Amniotic stem cell (primary cell): ENCODE measurements around the gene HACD4.
"Not testable (repeated sequence)": the region's sequence is repeated elsewhere in the genome, so short reads cannot be mapped to it uniquely, and the experiment has no call there.

Source experiments
- DNase-seq: peaks from one replicate; lab custom pipeline; 2025; lab: John Stamatoyannopoulos, UW

HACD4 gene

DNA sequence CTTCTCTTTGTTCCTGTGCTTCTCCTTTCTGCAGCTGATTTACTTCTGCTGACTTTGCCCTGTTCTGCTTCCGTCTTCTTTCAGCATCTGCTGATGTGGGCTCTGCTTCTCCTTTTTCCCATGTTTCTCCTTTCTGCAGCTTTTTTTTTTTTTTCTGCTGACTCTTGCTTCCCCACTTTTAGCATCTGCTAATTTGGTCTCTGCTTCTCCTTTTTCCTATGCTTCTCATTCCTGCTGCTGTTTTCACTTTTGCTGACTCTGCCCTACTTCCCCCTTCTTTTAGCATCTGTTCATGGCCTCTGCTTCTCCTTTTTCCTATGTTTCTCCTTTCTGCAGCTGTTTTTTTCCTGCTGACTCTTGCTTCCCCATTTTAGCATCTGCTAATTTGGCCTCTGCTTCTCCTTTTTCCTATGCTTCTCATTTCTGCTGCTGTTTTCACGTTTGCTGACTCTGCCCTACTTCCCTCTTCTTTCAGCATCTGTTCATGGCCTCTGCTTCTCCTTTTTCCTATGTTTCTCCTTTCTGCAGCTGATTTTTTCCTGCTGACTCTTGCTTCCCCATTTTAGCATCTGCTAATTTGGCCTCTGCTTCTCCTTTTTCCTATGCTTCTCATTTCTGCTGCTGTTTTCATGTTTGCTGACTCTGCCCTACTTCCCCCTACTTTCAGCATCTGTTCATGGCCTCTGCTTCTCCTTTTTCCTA is 58.0 kb downstream of the HACD4 start:
- not testable (repeated sequence) for DNase-seq

DNA sequence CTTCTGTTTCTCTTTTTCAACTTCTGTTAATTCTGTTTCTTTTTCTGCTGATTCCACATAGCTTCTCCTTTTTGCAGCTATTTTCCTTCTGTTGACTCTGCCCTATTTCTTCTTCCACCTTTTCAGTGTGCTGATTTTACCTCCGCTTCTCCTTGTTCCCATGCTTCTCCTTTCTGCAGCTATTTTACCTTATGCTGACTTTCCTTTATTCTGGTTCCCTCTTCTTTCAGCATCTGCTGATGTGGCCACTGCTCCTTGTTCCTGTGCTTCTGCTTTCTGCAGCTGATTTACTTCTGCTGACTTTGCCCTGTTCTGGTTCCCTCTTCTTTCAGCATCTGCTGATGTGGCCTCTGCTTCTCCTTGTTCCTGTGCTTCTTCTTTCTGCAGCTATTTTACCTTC is 58.8 kb downstream of the HACD4 start:
- no peak for DNase-seq

DNA sequence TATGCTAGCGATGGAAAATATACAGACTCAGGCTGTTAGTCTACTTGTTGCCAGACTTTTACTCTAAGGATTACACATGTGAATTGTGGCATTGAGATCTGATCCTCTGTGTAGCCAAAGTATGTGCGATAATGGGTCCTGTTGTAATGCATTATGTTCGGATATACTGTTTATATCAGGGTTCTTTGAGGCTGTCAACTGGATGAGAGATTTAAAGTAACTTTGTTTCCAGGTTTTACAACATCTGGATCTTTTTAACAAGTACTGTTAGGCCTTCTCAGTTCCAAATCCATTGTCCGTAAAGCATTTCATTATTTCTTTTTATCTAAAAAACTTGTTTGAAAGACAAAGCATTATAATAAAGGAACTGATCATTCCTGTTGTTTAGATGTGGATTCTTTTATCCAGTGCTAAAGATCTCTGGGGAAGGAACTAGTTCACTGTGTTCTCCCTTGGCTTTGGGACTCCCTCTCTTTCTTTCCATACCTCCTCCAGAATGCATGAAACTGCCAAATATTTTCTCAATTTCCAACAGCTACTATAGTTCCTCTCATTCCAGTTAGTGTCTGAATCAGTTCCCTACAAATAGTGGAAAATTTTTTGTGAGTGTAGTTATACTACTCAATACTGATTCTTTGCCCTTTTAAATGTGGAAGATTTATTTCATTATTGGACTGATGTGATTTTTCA is 68.8 kb downstream of the HACD4 start:
- DNase-seq, result no peak

DNA sequence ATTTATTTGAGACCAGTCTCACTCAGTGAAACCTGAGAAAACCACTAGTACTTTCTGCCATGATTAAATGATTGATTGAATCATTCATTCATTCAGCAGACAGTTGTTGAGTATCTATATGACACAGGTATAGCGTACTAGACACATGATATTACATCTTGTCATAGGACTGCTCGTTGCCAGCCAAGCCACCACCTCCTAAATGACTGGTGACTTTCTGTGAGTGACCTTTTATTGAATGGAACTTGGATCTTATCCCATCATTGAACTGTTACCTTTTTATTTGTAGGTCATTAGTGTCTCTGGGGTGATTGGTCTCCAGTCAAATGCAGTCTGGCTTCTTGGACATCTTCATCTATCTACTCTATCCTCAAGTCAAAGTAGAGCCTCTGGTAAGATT is 80.7 kb downstream of the HACD4 start:
- DNase-seq, result no peak
